T-helper 17 cell (primary cell): ENCODE results near the gene NCLN. TPM values are rescaled to one million over a fixed set of nuclear protein-coding genes. Genes with fewer than 3 reads are reported as not detected.
A peak's percentile ranks its signal among the peaks of the same experiment; 100 is the strongest.

Experiments used
- ATAC-seq: fragments of 150-1000 bp; cut with Tn5 transposase; 2 replicates; pipeline ENCODE4 v1.10.0; 2021; ENCODE audit warnings: mild to moderate bottlenecking, moderate library complexity
- DNase-seq, 3 donors: peaks; one replicate each; pipeline versions ENCODE4 v3.0.0 to v3.0.0-alpha.2; 2020 to 2021
- H3K9me3 ChIP-seq: one replicate; pipeline ENCODE4 v1.7.0; 2013; ENCODE audit warnings: low read length, mild to moderate bottlenecking; ENCODE audit not compliant: control insufficient read depth, poor library complexity, severe bottlenecking
- H3K27ac Mint-ChIP-seq: one replicate; pipeline ENCODE4 v1.8.0; 2022; ENCODE audit warnings: mild to moderate bottlenecking, moderate library complexity, mixed read lengths
- H3K27me3 Mint-ChIP-seq: one replicate; pipeline ENCODE4 v1.8.0; 2022; ENCODE audit warnings: mixed read lengths
- H3K36me3 Mint-ChIP-seq: one replicate; pipeline ENCODE4 v1.8.0; 2022; ENCODE audit warnings: low read depth, mixed read lengths
- H3K4me1 Mint-ChIP-seq: one replicate; pipeline ENCODE4 v1.8.0; 2022; ENCODE audit warnings: mild to moderate bottlenecking, mixed read lengths
- H3K4me3 Mint-ChIP-seq: one replicate; pipeline ENCODE4 v1.8.0; 2022; ENCODE audit warnings: mild to moderate bottlenecking, moderate library complexity, mixed read lengths
- total RNA-seq, 4 donors: library from RNA in 2 of 4; stranded (reverse) in 2 of 4; gene quantifications; one replicate each; pipeline ENCODE4 v1.2.3 and lab custom pipeline; 2022 to 2026

Gene NCLN
- total RNA-seq (10 to 100 TPM; 47.8 to 50.6 TPM), total RNA-seq (lab: John Stamatoyannopoulos, UW) (59.8 to 69.6 reads per million in 2 donors)

DNA sequence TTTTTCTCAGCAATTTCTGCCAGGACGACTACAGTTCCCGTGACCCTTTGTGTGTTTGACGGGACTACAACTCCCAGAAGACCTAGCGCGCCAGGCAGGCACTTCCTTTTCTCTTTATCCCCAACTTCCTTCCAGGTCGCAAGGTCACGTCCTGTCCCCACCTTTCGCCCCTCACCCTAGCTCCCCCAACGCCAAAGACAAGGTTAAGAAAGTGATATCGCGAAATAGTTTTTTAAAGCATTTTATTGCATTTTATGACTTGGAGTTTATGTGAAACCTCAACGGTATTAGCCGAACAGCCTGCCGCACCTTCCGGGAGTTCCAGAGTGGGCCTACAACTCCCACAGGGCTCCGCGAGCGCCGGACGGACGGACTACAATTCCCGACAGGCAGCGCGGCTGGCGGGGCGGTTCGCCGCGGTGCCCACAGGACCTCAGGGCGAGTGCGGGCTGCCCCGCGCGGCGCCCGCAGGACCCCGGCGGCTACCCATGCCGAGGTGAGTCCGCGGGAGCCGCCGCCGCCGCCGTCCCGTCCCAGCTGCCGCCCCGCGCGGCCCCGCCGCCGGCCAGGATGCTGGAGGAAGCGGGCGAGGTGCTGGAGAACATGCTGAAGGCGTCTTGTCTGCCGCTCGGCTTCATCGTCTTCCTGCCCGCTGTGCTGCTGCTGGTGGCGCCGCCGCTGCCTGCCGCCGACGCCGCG, at the start of gene NCLN:
TSS of gene NCLN (plus strand) at position 470 of the 699 bp plus-strand sequence. CDS start at position 571, 101 bp downstream.
- DNase-seq = peak; percentile 89 to 95 (median 89)
- Mint-ChIP-seq H3K27ac (peak within 1 kb of the TSS; percentile 88), H3K4me1 (peaks cover 44% of the 10 kb centered on the region), H3K27me3 (no peaks in the 10 kb centered on the region), H3K4me3 (peak within 1 kb of the TSS; percentile 94), H3K36me3 (peaks cover 1% of the 10 kb centered on the region)
- H3K9me3 ChIP-seq = no peaks in the 10 kb centered on the region
- peak; percentile 90 for ATAC-seq

GRCh38 chr19:3135961-3136683, 49.6 kb upstream of the NCLN start, which contains the start of gene GNA15:
Gene GNA15 (plus strand): TSS chr19:3136033. CDS start chr19:3136451, 418 bp downstream.
- DNase-seq = peak; percentile 27 to 69 (median 61)
- peak; percentile 58 for ATAC-seq
- no peaks in the 10 kb centered on the region for H3K36me3 Mint-ChIP-seq
- H3K27ac Mint-ChIP-seq = peak within 1 kb of the TSS; percentile 96
- no peaks in the 10 kb centered on the region for H3K27me3 Mint-ChIP-seq
- H3K9me3 ChIP-seq = no peaks in the 10 kb centered on the region
- H3K4me3 Mint-ChIP-seq = peak within 1 kb of the TSS; percentile 88
- peaks cover 28% of the 10 kb centered on the region for H3K4me1 Mint-ChIP-seq

DNA sequence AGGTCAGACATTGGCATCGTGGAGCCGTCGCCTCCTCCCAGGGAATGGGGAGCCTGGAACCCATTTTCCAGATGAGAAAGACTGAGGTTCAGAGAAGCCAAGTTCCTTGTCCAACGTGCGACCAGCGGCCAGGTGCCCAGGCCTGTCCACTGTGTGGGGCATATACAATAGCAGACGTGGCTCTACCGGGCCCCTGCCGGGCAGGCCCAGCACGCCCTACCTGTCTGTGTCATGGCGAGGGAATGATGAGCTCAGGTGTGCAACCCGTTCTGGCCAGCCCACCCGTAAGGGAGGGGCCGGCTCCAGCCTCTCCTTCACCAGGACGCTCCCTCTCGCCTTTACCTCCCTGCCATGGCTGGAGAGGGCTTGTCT, 49.1 kb upstream of the NCLN start:
- DNase-seq (no peak), ATAC-seq (no peak)
- Mint-ChIP-seq H3K4me3 (peak overlapping the region; percentile 88), H3K4me1 (peaks cover 30% of the 10 kb centered on the region), H3K27ac (peak overlapping the region; percentile 94), H3K27me3 (no peaks in the 10 kb centered on the region), H3K36me3 (no peaks in the 10 kb centered on the region)
- H3K9me3 ChIP-seq = no peaks in the 10 kb centered on the region

GRCh38 chr19:3137119-3137518, 48.6 kb upstream of the NCLN start:
- DNase-seq (no peak), ATAC-seq (no peak)
- no peaks in the 10 kb centered on the region for H3K9me3 ChIP-seq
- peak overlapping the region; percentile 88 for H3K4me3 Mint-ChIP-seq
- peak overlapping the region; percentile 94 for H3K27ac Mint-ChIP-seq
- no peaks in the 10 kb centered on the region for H3K36me3 Mint-ChIP-seq
- H3K4me1 Mint-ChIP-seq = peaks cover 32% of the 10 kb centered on the region
- no peaks in the 10 kb centered on the region for H3K27me3 Mint-ChIP-seq

- no peaks in the 10 kb centered on the region for H3K9me3 ChIP-seq
- no peaks in the 10 kb centered on the region for H3K27me3 Mint-ChIP-seq
- no peak overlapping the region for H3K4me3 Mint-ChIP-seq
- DNase-seq (no peak), ATAC-seq (no peak)
- no peaks in the 10 kb centered on the region for H3K36me3 Mint-ChIP-seq
- peaks cover 31% of the 10 kb centered on the region for H3K4me1 Mint-ChIP-seq
- no peak overlapping the region for H3K27ac Mint-ChIP-seq
Measured at GRCh38 chr19:3138268-3138667, 47.5 kb upstream of the NCLN start.

DNA sequence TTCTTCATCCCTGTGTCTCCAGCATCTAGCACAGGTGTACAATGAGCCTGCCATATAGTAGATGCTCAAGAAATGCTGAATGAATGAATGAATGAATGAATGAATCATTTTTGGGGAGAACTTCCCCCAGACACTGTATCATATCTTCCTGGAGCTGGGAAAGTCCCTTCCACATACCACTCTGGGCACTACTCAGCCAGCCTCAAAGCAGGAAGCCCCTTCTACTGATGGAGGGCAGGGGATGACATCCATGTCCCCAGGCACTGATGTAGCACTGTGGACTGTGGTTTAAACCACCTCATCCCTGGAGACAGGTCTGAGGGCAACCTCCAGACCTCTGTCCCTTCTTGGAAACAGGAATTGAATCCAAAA, 45.1 kb upstream of the NCLN start:
- no peaks in the 10 kb centered on the region for H3K9me3 ChIP-seq
- Mint-ChIP-seq H3K27me3 (no peaks in the 10 kb centered on the region), H3K4me3 (no peak overlapping the region), H3K27ac (peak overlapping the region; percentile 30), H3K4me1 (peaks cover 24% of the 10 kb centered on the region), H3K36me3 (no peaks in the 10 kb centered on the region)
- no peak for DNase-seq
- peak; percentile 29 for ATAC-seq

DNA sequence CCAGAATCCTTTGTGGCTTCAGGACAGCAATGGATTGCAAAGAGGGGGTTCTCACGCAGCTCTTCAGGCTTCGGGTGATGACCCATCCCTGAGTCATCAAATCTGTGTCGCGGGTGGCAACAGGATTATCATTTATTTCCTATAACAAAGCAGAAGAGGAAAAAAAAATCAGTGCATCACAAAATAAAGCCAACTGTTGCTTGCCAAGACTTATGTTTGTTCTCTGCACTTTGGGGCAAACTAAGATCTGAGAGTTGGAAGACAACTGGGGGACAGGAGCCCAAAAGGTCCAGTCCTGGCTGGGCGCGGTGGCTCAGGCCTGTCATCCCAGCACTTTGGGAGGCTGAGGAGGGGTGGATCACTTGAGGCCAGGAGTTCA, 43.4 kb upstream of the NCLN start:
- Mint-ChIP-seq H3K36me3 (no peaks in the 10 kb centered on the region), H3K4me3 (peak overlapping the region; percentile 7), H3K4me1 (peaks cover 25% of the 10 kb centered on the region), H3K27me3 (no peaks in the 10 kb centered on the region), H3K27ac (peak overlapping the region; percentile 68)
- peak; percentile 32 for ATAC-seq
- DNase-seq = no peak
- no peaks in the 10 kb centered on the region for H3K9me3 ChIP-seq

DNA sequence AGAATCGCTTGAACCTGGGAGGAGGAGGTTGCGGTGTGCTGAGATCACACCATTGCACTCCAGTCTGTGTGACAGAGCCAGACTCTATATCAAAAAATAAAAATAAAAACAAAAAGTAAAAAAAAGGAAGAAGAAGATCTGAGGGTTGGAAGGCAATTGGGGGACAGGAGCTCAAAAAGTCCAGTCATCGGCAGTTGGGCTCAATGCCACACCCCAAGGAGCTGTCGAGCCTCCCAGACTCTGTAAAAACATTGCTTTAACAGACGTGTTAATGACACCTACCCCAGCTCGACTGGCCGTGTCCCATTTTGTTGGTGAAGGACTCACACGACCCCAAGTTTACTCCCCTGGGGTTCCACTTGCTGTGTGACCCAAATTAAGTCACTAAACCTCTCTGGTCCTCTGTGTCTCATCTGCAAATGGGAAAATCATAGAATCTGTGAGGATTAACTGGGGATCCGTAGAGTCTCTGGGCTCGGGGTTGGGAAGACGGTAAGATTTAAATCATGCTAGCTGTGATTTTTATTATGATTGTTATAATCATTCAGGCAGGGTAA, 42.9 kb upstream of the NCLN start:
- Mint-ChIP-seq H3K27ac (peak overlapping the region; percentile 68), H3K4me1 (peaks cover 25% of the 10 kb centered on the region), H3K27me3 (no peaks in the 10 kb centered on the region), H3K4me3 (no peak overlapping the region), H3K36me3 (no peaks in the 10 kb centered on the region)
- H3K9me3 ChIP-seq = no peaks in the 10 kb centered on the region
- DNase-seq (no peak), ATAC-seq (no peak)

DNA sequence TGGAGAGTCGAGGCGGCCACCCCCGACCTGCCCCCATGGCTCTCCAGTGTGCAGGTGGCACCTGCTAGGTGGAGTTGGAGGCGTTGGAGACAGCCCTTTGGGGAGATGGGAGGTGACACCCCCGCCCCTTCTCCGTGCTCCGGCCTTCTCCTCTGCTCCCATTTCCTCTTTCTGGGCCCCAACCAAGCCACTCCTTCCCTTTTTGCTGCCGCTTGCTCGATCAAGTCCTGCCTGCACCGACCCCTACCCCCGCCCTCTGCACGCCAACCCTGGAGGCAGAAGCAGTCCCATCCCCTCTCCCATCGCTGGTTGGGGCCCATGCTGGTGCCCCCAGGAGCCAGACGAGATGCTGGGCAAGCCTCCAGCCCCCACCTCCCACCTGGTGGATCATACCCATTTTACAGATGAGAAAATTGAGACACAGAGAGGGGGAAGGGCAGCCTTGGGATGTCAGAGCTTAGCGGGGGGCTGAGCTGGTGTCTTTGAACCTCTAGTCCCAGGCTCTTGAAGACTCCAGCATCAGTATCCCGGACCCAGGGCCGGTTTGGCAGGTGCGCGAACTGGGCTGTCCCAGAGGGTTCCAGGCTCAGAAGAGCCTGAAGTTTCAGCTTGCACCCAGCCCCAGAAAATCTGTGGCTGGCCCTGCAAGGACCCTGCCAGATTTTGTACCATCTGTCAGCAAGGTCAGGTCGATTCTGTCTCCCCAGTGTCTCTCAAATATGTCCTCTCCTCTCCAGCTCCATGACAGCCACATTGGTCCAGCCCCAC, 39.6 kb upstream of the NCLN start:
- no peak overlapping the region for H3K4me3 Mint-ChIP-seq
- ATAC-seq = no peak
- peak overlapping the region; percentile 59 for H3K27ac Mint-ChIP-seq
- peaks cover 7% of the 10 kb centered on the region for H3K36me3 Mint-ChIP-seq
- no peaks in the 10 kb centered on the region for H3K9me3 ChIP-seq
- H3K27me3 Mint-ChIP-seq = no peaks in the 10 kb centered on the region
- DNase-seq = no peak
- H3K4me1 Mint-ChIP-seq = peaks cover 22% of the 10 kb centered on the region

GRCh38 chr19:3146677-3147100, 39.0 kb upstream of the NCLN start:
- Mint-ChIP-seq H3K4me3 (no peak overlapping the region), H3K27me3 (no peaks in the 10 kb centered on the region), H3K36me3 (peaks cover 7% of the 10 kb centered on the region), H3K4me1 (peaks cover 20% of the 10 kb centered on the region), H3K27ac (peak overlapping the region; percentile 59)
- DNase-seq (peak; percentile 57 to 72 (median 58)), ATAC-seq (peak; percentile 71)
- no peaks in the 10 kb centered on the region for H3K9me3 ChIP-seq

DNA sequence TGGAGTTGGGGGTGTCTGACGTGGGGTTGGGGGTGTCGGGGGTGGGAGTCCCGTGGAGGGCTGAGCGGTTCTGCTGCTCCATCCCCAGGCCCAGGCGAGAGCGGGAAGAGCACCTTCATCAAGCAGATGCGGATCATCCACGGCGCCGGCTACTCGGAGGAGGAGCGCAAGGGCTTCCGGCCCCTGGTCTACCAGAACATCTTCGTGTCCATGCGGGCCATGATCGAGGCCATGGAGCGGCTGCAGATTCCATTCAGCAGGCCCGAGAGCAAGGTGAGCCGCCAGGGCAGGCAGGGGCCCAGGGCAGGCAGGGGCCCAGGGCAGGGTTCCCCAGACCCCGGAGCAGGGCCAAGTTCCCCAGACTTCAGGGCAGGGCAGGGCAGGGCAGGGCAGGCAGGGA, 37.2 kb upstream of the NCLN start:
- peaks cover 12% of the 10 kb centered on the region for H3K4me1 Mint-ChIP-seq
- H3K27me3 Mint-ChIP-seq = no peaks in the 10 kb centered on the region
- DNase-seq (no peak), ATAC-seq (no peak)
- no peak overlapping the region for H3K4me3 Mint-ChIP-seq
- H3K9me3 ChIP-seq = no peaks in the 10 kb centered on the region
- no peak overlapping the region for H3K27ac Mint-ChIP-seq
- H3K36me3 Mint-ChIP-seq = peaks cover 7% of the 10 kb centered on the region

GRCh38 chr19:3149089-3149488, 36.6 kb upstream of the NCLN start:
- Mint-ChIP-seq H3K36me3 (peaks cover 7% of the 10 kb centered on the region), H3K4me3 (no peak overlapping the region), H3K4me1 (peaks cover 12% of the 10 kb centered on the region), H3K27ac (peak overlapping the region; percentile 41), H3K27me3 (no peaks in the 10 kb centered on the region)
- H3K9me3 ChIP-seq = no peaks in the 10 kb centered on the region
- DNase-seq (no peak), ATAC-seq (no peak)
